NCI-H1417 (cell line): Measurements from ENCODE around the gene MAJIN.
"Not testable (repeated sequence)": the region's sequence is repeated elsewhere in the genome, so short reads cannot be mapped to it uniquely, and the experiment has no call there.

Experiments used
- DNase-seq, 3 experiments: peaks; one replicate each; lab custom pipeline; 2025; lab: John Stamatoyannopoulos, UW

The MAJIN gene, protein sequence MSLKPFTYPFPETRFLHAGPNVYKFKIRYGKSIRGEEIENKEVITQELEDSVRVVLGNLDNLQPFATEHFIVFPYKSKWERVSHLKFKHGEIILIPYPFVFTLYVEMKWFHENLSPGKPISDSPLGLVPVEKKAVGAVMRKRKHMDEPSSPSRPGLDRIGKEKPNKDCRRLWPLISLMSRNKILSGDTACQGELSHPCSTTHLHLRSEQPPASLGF

DNA sequence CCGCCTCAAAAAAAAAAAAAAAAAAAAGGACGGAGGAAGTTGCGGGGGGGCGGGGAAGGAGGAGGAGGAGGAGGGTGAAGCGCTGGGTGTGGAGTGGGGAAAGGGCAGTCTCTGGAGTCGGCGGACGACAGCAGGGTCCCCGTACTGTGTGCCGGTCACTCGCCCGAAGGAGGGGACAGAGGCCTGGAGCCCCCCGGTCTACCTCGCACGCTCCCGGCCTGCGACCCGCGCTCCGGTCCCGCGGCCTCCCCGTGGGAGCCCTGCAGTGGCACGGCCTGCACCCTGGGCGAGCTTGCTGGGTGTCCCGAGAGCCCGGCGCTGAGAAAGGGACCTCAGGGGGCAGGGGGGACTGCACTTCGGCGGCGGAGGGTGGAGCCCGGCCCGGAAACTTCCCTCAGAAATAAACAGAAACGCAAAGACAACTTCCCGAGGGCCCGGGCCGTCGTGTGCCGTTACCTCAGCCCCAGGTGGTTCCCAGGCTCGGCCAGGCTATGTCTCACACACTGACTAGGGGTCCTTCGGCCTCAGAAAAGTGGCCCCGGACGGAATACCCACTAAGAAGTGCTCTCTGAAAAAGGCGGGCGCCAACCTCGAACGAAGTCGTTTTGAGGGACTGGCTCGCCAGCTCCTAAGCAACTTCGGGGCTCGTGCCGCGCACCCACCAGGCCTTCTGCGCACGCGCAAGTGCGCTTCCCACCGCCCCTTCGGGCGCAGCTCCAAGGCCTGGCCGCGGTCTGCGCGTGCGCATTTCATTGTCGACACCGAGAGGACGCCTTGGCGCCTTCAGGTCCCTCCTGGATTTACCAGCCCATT, at the start of gene MAJIN:
Gene MAJIN (minus strand): TSS at position 688 of the 813 bp plus-strand sequence. CDS start 12,703 bp downstream, outside the sequence.
- no peak for DNase-seq

DNA sequence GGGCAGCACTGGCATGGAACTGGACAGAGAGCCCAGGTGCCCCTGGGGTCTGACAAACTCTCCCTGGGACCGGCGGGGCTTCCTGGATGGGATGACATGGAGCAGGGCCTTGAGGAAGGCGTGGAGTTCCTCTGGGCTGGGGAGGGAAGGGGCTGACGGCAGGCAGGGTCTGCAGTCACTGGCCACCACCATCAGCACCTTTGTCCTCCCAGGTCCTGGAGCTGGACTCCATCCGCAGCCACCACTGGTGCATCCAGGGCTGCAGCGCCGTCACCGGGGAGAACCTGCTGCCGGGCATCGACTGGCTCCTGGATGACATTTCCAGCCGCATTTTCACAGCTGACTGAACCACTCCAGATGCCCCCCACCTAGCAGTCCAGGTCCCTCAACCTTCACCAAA, 49.6 kb upstream of the MAJIN start:
- no peak for DNase-seq

DNA sequence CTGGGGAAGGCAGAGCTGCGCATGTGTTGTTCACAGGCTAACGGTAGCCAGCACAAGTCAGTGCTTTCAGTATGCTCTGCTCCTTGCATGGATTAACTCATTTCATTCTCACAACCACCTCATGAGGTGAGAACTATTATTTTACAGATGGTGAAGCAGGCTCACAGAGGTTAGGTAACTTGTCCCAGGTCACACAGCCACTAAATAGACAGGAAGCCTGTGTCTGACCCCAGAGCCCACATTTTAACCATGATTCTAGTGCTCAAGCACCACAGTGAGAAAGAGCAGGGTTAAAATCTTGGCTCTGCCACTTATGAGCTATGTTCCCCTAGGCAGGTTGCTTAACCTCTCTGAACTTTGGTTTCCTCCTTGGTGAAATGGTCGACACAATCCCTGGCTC, 49.1 kb upstream of the MAJIN start:
- DNase-seq = no peak

DNA sequence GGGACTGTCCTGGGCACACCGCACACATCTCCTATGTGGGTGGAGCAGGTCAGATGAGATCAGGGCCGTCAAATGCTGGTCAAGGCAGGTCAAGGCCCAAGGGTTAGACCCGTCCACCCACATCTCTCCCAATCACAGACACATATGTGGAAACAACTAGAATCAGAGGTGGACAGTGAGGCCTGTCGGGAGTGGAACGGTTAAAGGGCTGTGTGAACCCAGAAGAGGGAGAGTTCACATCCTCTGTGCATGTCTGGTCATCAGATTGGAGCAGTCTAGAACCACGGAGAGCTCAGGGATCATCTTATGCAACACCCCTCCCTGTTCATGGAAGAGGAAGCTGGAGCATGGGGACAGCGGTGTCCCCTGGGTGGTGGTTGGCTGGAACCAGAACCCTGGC, 47.9 kb upstream of the MAJIN start:
- DNase-seq = no peak

DNA sequence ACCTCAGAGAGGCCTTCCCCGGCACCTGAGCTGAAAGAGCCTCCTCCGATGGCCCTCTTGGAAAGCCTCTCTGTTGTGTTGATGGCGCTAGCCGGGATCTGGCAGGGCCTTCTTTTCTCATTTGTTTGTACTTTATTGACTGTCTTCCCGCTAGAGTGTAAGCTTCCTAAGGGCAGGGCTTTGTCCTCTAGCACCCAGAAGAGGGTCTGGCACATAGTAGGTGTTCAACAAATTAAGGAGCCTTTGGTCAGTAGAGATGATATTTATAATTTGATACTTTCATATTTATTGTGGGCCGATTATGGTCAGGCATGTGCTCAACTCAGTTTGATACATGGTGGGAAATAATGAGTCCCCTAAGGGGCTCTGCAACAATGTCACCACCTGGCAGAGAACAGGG, 46.0 kb upstream of the MAJIN start:
- no peak for DNase-seq

DNA sequence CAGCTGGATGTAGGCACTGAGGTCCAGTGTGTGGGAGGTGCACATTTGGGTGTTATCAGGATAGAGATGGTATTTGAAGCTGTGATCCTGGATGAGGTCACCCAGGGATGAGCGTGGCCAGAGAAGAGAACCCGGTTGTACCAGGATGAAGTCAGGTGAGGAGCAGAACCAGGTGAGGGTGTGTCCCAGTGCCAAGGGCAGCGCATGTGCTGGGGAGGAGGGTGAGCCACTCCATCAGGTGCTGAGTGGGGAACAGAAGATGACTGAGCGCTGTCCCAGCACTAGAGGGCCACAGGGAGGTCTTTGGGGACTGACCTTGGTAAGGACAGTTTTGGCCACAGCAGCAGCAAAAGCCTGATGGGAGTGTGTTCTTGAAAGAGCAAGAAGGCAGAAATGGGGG, 44.8 kb upstream of the MAJIN start:
- DNase-seq = no peak

GRCh38 chr11:65014726-65015227, 42.9 kb upstream of the MAJIN start:
- DNase-seq = no peak

DNA sequence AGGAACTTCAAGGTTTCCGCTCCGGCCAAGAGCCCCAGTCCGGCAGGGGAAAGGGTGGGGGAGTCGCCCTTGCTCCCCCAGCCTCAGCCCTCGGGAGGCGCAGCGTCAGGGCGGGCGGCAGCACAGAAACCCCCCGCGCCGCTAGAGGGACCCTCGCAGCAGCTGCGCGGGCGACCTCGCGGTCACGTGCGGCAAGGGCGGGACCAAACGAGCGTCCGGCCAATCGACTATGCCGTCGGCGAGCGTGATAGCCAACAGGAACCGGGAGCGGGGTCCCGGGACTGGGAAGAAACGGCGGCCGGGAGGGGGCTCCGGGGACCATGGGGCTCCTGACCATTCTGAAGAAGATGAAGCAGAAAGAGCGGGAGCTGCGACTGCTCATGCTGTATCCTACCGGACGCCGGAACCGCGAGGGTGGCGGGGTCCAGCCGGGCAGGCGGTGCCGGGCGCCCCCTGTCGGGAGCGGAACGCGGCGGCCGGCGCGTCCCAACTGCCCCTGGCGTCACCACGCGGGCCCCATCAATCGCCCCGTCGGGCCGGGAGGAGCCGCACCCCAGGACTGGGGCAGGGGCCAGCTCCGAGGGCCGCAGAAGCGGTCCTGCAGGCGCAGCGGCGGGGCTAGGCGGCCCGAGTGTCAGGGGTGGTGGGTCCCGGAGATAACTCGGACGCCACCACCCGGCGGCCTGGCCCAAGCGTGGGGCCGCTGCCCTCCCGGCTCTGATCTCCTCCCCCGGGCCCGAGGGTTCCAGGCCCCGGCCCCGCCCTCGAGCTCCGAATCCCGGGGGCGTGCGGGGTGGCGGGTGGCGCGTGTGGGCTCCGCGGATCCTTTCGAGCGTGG, 42.2 kb upstream of the MAJIN start, which contains the start of gene ARL2:
Gene ARL2 (plus strand): TSS at position 273 of the 838 bp plus-strand sequence. CDS start 48 bp downstream, at position 321.
- DNase-seq = peak; percentile 87 to 95 (median 90)

DNA sequence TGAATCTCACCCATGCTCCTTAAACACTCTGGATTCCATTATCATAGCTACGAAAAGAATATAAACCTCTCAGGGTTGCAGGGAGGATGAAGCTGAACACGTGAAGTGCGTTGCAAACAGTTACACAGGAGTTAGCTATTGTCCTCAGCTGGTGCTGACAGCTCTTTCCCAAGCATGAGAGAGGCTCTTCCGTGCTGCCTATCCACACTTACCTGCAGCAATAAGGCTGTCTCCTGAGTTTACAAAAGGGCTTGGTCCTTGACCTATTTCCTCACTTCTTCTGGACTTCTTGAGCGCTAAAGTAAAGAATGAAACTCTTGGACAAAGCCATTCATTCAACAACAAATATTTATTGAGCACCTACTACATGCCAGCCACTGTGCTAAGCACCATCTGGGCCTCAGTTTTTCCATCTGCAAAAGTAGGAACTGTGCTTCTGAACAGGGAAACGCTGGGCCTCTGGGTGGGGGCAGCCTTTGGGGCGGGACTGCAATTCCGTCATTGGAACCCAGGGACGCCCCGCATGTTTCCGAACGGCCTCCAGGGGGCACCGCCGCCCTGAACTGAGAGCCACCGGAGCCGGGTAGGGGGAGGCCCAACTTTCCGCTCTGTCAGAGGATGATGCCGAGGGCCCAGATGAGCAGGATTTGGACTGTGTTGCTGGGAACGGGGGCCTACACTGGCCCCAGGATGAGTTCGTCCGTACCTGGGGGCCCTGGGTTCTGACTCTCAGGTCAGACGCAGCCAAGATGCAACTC, 41.4 kb upstream of the MAJIN start:
- peak; percentile 85 to 92 (median 88) for DNase-seq

- DNase-seq = no peak
Observed at GRCh38 chr11:65008873-65009272, 37.0 kb upstream of the MAJIN start.

DNA sequence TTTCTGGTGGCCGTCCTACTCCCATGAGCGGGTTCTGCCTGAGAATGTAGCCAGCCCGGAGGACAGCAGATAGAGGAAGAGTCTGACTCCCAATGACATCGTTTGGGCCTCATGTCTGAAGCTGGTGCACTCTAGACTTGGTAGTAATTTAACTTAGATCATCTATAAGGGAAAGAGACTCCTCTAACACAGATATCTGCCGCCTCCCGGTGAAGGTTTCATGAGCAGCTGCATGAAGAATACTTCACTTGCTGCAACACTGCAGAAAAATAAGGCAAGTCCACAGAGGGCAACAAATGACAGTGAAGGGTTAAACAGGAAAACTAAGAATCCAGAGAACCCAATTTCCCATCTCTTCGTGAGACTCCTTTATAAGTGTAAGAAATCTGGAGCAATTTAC, 36.1 kb upstream of the MAJIN start:
- DNase-seq = no peak

GRCh38 chr11:65003968-65004367, 32.1 kb upstream of the MAJIN start:
- DNase-seq = not testable (repeated sequence)

DNA sequence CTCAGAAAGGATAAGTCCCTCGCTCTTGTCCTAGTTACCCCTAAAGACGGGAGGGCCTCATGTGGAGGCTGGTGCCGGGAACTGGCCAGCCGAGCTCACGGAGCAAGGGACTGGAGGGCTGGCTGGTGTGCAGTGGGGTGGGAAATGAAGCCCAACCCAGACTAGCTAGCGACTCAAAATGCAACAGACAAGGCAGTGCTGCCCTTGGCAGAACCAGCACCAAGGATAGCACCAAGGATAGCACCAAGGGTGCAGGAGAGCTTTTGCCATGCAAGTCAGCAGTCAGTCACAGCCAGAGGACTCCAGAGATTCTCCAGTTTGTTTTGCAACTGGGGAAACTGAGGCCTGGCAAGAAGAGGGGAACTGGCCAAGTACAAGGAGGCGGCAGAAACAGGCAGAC, 31.4 kb upstream of the MAJIN start:
- no peak for DNase-seq

DNA sequence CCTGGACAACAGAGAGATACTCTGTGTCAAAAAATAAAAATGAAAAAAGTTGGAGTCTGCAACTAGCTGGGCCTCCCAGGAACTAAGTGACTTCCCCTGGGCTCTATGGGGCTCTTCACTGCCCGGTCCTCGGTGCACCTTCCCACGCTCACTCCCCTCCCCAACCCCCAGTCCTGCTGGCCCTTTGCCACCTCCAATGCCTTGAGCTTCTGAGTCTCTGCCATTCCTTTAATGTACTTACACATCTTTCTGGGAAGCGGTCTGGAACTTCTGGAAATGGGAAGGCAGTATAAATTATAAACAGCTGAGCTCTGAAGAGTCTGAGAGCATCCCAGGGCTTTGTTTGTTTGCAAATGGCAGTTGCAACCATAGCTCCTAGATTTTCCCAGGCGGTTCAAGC, 30.8 kb upstream of the MAJIN start:
- no peak for DNase-seq

GRCh38 chr11:64999478-64999877, 27.6 kb upstream of the MAJIN start:
- no peak for DNase-seq

DNA sequence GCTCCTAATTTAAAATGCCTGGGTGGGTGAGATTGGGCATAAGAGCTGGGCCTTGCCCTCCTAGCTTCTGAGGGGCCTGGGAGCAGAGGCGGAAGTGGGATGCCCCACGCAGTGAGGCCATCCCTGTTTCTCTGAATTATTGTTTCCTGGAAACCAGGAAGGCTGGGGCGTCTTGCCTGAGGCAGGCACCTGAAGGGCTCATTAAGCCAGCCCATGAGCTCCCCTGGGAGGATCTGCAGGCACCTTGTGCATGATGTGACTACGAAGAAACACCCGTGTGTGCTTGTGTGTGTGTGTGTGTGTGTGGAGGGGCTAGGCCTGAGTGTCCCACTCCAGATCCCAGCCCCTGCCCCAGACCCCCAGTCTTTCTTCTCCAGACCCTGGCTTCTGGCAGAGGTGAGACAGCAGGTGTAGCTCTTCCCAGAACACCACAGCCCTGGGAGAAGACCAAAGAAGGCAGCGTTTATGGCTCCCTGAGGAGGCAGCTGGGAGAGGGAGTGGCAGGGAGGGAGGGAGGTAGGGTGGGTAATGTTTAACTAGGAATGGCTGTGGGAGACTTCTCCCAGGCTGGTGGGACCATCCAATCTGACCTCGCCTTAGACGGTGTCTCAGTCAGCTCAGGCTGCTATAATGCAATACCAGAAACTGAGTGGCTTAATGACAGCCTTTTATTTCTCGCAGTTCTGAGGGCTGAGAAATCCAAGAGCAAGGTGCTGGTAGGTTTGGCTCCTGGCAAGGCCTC, 27.0 kb upstream of the MAJIN start:
- DNase-seq = peak in 2 of 3 experiments; percentile 44 to 72

- DNase-seq = peak; percentile 6 to 45 (median 18)
Observed at GRCh38 chr11:64998141-64998540, 26.2 kb upstream of the MAJIN start.

GRCh38 chr11:64996710-64997380, 24.9 kb upstream of the MAJIN start, which contains the start of gene BATF2:
TSS of gene BATF2 (minus strand) at chr11:64996971. CDS start at chr11:64996914, 57 bp downstream.
- peak; percentile 42 to 72 (median 56) for DNase-seq

GRCh38 chr11:64996327-64996709, 24.4 kb upstream of the MAJIN start:
- no peak for DNase-seq

DNA sequence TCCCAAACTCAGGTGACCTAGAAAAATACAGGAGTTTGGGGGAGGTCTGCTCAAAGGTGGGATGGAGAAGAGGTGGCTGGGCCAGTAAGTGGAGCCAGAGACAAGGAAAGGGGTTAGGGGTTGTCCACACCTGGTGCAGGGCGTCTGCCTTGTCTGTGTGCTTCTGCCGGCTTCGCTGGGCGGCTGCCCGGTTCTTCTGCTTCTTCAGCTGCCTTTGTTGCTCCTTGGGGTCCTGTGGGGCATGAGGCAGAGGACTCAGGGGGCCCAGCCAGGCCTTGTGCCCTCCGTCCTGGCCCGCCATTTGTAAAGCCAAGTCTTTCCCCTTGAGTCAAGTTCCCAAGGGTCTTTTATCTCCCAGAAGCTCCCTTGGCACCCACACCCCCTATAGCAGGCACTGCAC, 22.4 kb upstream of the MAJIN start:
- DNase-seq = no peak
